Astrocyte (in vitro differentiated cells and primary cell): ENCODE results near the gene CACNG7. TPM values are rescaled to one million over a fixed set of nuclear protein-coding genes. Genes with fewer than 3 reads are reported as not detected.

Experiments used
- DNase-seq: peaks from one replicate; pipeline ENCODE4 v3.0.0-alpha.2; 2010; ENCODE audit warnings: low read depth
- FAIRE-seq: peaks from 2 replicates; lab custom pipeline; 2011; peaks lifted over from hg19 to GRCh38; lab: Jason Lieb, UNC
- H2AFZ ChIP-seq: 2 replicates; pipeline ENCODE4 v1.6.0; 2012; ENCODE audit warnings: low read depth, low read length, inconsistent platforms
- H3K27ac ChIP-seq: 2 replicates; pipeline ENCODE4 v1.5.1; 2011; ENCODE audit warnings: low read depth, low read length, inconsistent platforms
- H3K27me3 ChIP-seq: 2 replicates; pipeline ENCODE4 v1.6.0; 2011; ENCODE audit warnings: low read length, inconsistent platforms; ENCODE audit not compliant: insufficient read depth
- H3K36me3 ChIP-seq: 2 replicates; pipeline ENCODE4 v1.5.1; 2011; ENCODE audit warnings: low read length, inconsistent platforms; ENCODE audit not compliant: insufficient read depth
- H3K4me1 ChIP-seq: 2 replicates; pipeline ENCODE4 v1.5.1; 2011; ENCODE audit warnings: low read length, inconsistent platforms; ENCODE audit not compliant: insufficient read depth
- H3K4me2 ChIP-seq: 2 replicates; pipeline ENCODE4 v1.6.0; 2012; ENCODE audit warnings: low read length, inconsistent platforms
- H3K4me3 ChIP-seq: 2 replicates; pipeline ENCODE4 v1.5.1; 2011; ENCODE audit warnings: low read depth, mild to moderate bottlenecking, low read length, inconsistent platforms; ENCODE audit not compliant: insufficient read depth
- H3K79me2 ChIP-seq: 2 replicates; pipeline ENCODE4 v1.6.0; 2012; ENCODE audit warnings: mild to moderate bottlenecking, low read length, inconsistent platforms; ENCODE audit not compliant: insufficient read depth
- H3K9ac ChIP-seq: 2 replicates; pipeline ENCODE4 v1.6.0; 2012; ENCODE audit warnings: mild to moderate bottlenecking, low read length, inconsistent platforms
- H3K9me3 ChIP-seq: 2 replicates; pipeline ENCODE4 v1.5.1; 2012; ENCODE audit warnings: low read depth, mild to moderate bottlenecking, low read length, inconsistent platforms; ENCODE audit not compliant: insufficient read depth
- H4K20me1 ChIP-seq: 2 replicates; pipeline ENCODE4 v1.6.0; 2012; ENCODE audit warnings: low read length, inconsistent platforms; ENCODE audit not compliant: insufficient read depth
- H3K27ac Mint-ChIP-seq: one replicate; pipeline ENCODE4 v1.8.0; 2021; ENCODE audit warnings: mild to moderate bottlenecking, mixed read lengths; ENCODE audit not compliant: unreplicated experiment
- H3K27me3 Mint-ChIP-seq: one replicate; pipeline ENCODE4 v1.8.0; 2021; ENCODE audit warnings: low read depth, mixed read lengths; ENCODE audit not compliant: unreplicated experiment
- H3K36me3 Mint-ChIP-seq: one replicate; pipeline ENCODE4 v1.8.0; 2021; ENCODE audit warnings: low read depth, mixed read lengths; ENCODE audit not compliant: unreplicated experiment
- H3K4me1 Mint-ChIP-seq: one replicate; pipeline ENCODE4 v1.8.0; 2021; ENCODE audit warnings: low read depth, mixed read lengths; ENCODE audit not compliant: unreplicated experiment
- H3K4me3 Mint-ChIP-seq: one replicate; pipeline ENCODE4 v1.8.0; 2021; ENCODE audit warnings: mild to moderate bottlenecking, moderate library complexity, mixed read lengths; ENCODE audit not compliant: unreplicated experiment
- H3K9me3 Mint-ChIP-seq: one replicate; pipeline ENCODE4 v1.8.0; 2021; ENCODE audit warnings: mild to moderate bottlenecking, mixed read lengths; ENCODE audit not compliant: unreplicated experiment
- CTCF ChIP-seq: IDR thresholded peaks from 2 replicates; pipeline ENCODE4 v1.5.1; 2011; ENCODE audit warnings: low read depth, mild to moderate bottlenecking, inconsistent platforms, low read length, moderate library complexity; ENCODE audit not compliant: insufficient read depth
- EZH2 ChIP-seq: IDR thresholded peaks from 2 replicates; pipeline ENCODE4 v1.6.1; 2012; ENCODE audit warnings: mild to moderate bottlenecking, low read length, inconsistent platforms; ENCODE audit not compliant: insufficient read depth
- total RNA-seq: library from RNA; stranded (reverse); gene quantifications from 2 replicates; pipeline ENCODE4 v1.2.1, GENCODE V29; 2021

The CACNG7 gene
- total RNA-seq, 1 donor from 2014 or later, result 3.5 TPM

- no peaks in the 10 kb centered on the region for H4K20me1 ChIP-seq
- peaks cover 36% of the 10 kb centered on the region for H3K27me3 Mint-ChIP-seq
- no peaks in the 10 kb centered on the region for H3K36me3 Mint-ChIP-seq
- H3K9me3 Mint-ChIP-seq, result peaks cover 3% of the 10 kb centered on the region
- H3K9ac ChIP-seq, result no peak overlapping the region
- no peak overlapping the region for H3K4me3 Mint-ChIP-seq
- H3K4me2 ChIP-seq, result no peak overlapping the region
- H3K27me3 ChIP-seq, result peaks cover 17% of the 10 kb centered on the region
- H3K4me3 ChIP-seq, result no peak overlapping the region
- no peaks in the 10 kb centered on the region for H3K9me3 ChIP-seq
- no peak overlapping the region for H3K27ac Mint-ChIP-seq
- H3K27ac ChIP-seq, result no peak overlapping the region
- no peaks in the 10 kb centered on the region for H3K4me1 Mint-ChIP-seq
- H3K36me3 ChIP-seq, result no peaks in the 10 kb centered on the region
- no peaks in the 10 kb centered on the region for H3K79me2 ChIP-seq
- no peaks in the 10 kb centered on the region for H3K4me1 ChIP-seq
- no peak overlapping the region for H2AFZ ChIP-seq
- TF ChIP-seq EZH2 (no peak), CTCF (no peak)
- FAIRE-seq, result no peak
- no peak for DNase-seq
Measured at GRCh38 chr19:53898166-53898565, 10.9 kb upstream of the CACNG7 start.

- H3K27ac Mint-ChIP-seq, result no peak overlapping the region
- H3K27ac ChIP-seq, result no peak overlapping the region
Measured at GRCh38 chr19:53898636-53899341, 10.3 kb upstream of the CACNG7 start.

More at GRCh38 chr19:53898636-53899341, 10.3 kb upstream of the CACNG7 start:
- H3K4me2 ChIP-seq, result no peak overlapping the region
- H3K9ac ChIP-seq, result no peak overlapping the region
- no peaks in the 10 kb centered on the region for H3K79me2 ChIP-seq
- H3K4me3 ChIP-seq, result no peak overlapping the region
- Mint-ChIP-seq H3K9me3 (peaks cover 3% of the 10 kb centered on the region), H3K27me3 (peaks cover 37% of the 10 kb centered on the region), H3K36me3 (no peaks in the 10 kb centered on the region), H3K4me3 (no peak overlapping the region), H3K4me1 (no peaks in the 10 kb centered on the region)
- no peaks in the 10 kb centered on the region for H4K20me1 ChIP-seq
- no peaks in the 10 kb centered on the region for H3K36me3 ChIP-seq
- no peak overlapping the region for H2AFZ ChIP-seq
- TF ChIP-seq CTCF, result no peak
- no peak for TF ChIP-seq EZH2
- H3K27me3 ChIP-seq, result peaks cover 17% of the 10 kb centered on the region
- FAIRE-seq (no peak), DNase-seq (no peak)
- no peaks in the 10 kb centered on the region for H3K4me1 ChIP-seq
- no peaks in the 10 kb centered on the region for H3K9me3 ChIP-seq
